LNCAP (cell line): ENCODE results near the gene PTMS.

ENCODE experiments used
- CTCF ChIP-seq: fragments of 450-650 bp; IDR thresholded peaks from 2 replicates; pipeline ENCODE4 v1.5.1; 2017; ENCODE audit warnings: mild to moderate bottlenecking

The PTMS gene

GRCh38 chr12:6783828-6784227 lies 17.7 kb downstream of the PTMS start:
- TF ChIP-seq CTCF: no peak

GRCh38 chr12:6784296-6784695 lies 18.1 kb downstream of the PTMS start:
- TF ChIP-seq CTCF: no peak

GRCh38 chr12:6784761-6785160 lies 18.6 kb downstream of the PTMS start:
- TF ChIP-seq CTCF: no peak

- no peak for TF ChIP-seq CTCF
These were observed 20.4 kb downstream of the PTMS start for GRCh38 chr12:6786416-6787094.

GRCh38 chr12:6787309-6787708 lies 21.1 kb downstream of the PTMS start:
- TF ChIP-seq CTCF: no peak

GRCh38 chr12:6788972-6789924 lies 23.1 kb downstream of the PTMS start, which contains the start of gene CD4:
TSS of gene CD4 (plus strand) at chr12:6789528. CDS start at chr12:6800139, 10,611 bp downstream.
- no peak for TF ChIP-seq CTCF

GRCh38 chr12:6790496-6791150 lies 24.5 kb downstream of the PTMS start:
- no peak for TF ChIP-seq CTCF
